ENCODE data around the gene ABCC6. TPM values are rescaled to one million over a fixed set of nuclear protein-coding genes. Genes with fewer than 3 reads are reported as not detected.

Gene ABCC6
- total RNA-seq, 1 experiment from 2014 or later, result 1.1 TPM

GRCh38 chr16:16175296-16175695 is 48.0 kb downstream of the ABCC6 start:
- Histone ChIP-seq H2BK12ac (ENCODE audit: insufficient read length, low read depth, low read length) (no peak overlapping the region), H3K23me2 (ENCODE audit: insufficient read length, low read depth, low read length, poor library complexity, severe bottlenecking) (no peaks in the 10 kb centered on the region), H3K9ac (ENCODE audit: extremely low read depth, insufficient read length, low read length) (no peak overlapping the region), H2AK5ac (ENCODE audit: insufficient read length, low read length) (no peak overlapping the region), H3K23ac (ENCODE audit: insufficient read length, low read depth, low read length) (no peak overlapping the region), H3K18ac (ENCODE audit: insufficient read length, low read depth, low read length) (no peak overlapping the region), H4K91ac (ENCODE audit: insufficient read length, low read depth, low read length) (no peak overlapping the region), H2BK5ac (ENCODE audit: insufficient read length, low read length) (no peak overlapping the region), H3K9me3 (ENCODE audit: control insufficient read depth, low read depth, low read length) (no peaks in the 10 kb centered on the region), H3K79me1 (ENCODE audit: insufficient read depth, low read depth, low read length, poor library complexity, severe bottlenecking) (no peaks in the 10 kb centered on the region), H3K14ac (ENCODE audit: insufficient read depth, low read length) (no peak overlapping the region), H3K79me2 (ENCODE audit: insufficient read depth, low read length) (no peaks in the 10 kb centered on the region), H3K27me3 (ENCODE audit: insufficient read depth, low read length) (no peaks in the 10 kb centered on the region), H2AFZ (ENCODE audit: low read length) (no peak overlapping the region), H2BK120ac (ENCODE audit: low read depth, low read length, poor library complexity, severe bottlenecking) (no peak overlapping the region), H4K8ac (replicated peaks; ENCODE audit: insufficient read length, low read depth, low read length) (no peak overlapping the region), H3K27ac (ENCODE audit: insufficient read length, low read depth, low read length) (no peak overlapping the region), H3K56ac (ENCODE audit: insufficient read length, low read depth, low read length) (no peak overlapping the region), H3K4me1 (ENCODE audit: insufficient read depth, low read length) (no peaks in the 10 kb centered on the region), H3T11ph (ENCODE audit: low read length) (no peak overlapping the region), H2BK15ac (ENCODE audit: low read depth, low read length) (no peak overlapping the region), H3K4me2 (ENCODE audit: insufficient read depth, insufficient read length, low read length) (no peak overlapping the region), H4K5ac (ENCODE audit: insufficient read length, low read depth, low read length) (no peak overlapping the region), H4K20me1 (ENCODE audit: control insufficient read depth, insufficient read depth, insufficient read length) (no peaks in the 10 kb centered on the region), H3K4ac (ENCODE audit: low read depth, low read length) (no peak overlapping the region), H2BK20ac (ENCODE audit: low read depth, low read length, poor library complexity, severe bottlenecking) (no peak overlapping the region)
- no peak overlapping the region for H3K4me3 Mint-ChIP-seq
- H3K9me3 Mint-ChIP-seq, result peaks cover 12 to 15% of the 10 kb centered on the region in 2 experiments; a peak in 4 of 5 replicates
- H3K36me3 Mint-ChIP-seq (ENCODE audit: insufficient read depth in 1 of 3, low read depth in 3 of 3), result peaks cover 0 to 2% (median 0%) of the 10 kb centered on the region in 3 experiments; a peak in 1 of 7 replicates
- H3K27me3 Mint-ChIP-seq (ENCODE audit: low read depth), result peaks cover 2% of the 10 kb centered on the region; the same call in 1 of the 2 replicates
- DNase-seq, result no peak
- H3K27ac Mint-ChIP-seq, result no peak overlapping the region; a peak in 1 of 7 replicates
- no CpG with 5 or more reads among the region's 5 CpGs for WGBS (ENCODE audit: extremely low coverage, insufficient read length, low lambda C conversion rate)
- H3K4me1 Mint-ChIP-seq, result no peaks in the 10 kb centered on the region
- no peak for TF ChIP-seq CTCF (conservative IDR thresholded peaks at IDR 0.05)
